Endodermal cell (in vitro differentiated cells): ENCODE data around the gene NUP42. TPM values are rescaled to one million over a fixed set of nuclear protein-coding genes. Genes with fewer than 3 reads are reported as not detected.

Source experiments
- DNase-seq: peaks from one replicate; pipeline ENCODE4 v3.0.0-alpha.2; 2017
- H3K27ac ChIP-seq: 2 replicates; pipeline ENCODE4 v1.5.1; 2013; ENCODE audit warnings: mild to moderate bottlenecking, low read depth, low read length, moderate library complexity
- H3K27me3 ChIP-seq: 2 replicates; pipeline ENCODE4 v1.6.1; 2013; ENCODE audit warnings: mild to moderate bottlenecking, low read length, moderate library complexity; ENCODE audit not compliant: insufficient read depth, control insufficient read depth, poor library complexity, severe bottlenecking
- H3K36me3 ChIP-seq: 2 replicates; pipeline ENCODE4 v1.7.0; 2013; ENCODE audit warnings: mild to moderate bottlenecking, low read length, moderate library complexity; ENCODE audit not compliant: control insufficient read depth, insufficient read depth
- H3K4me1 ChIP-seq: one replicate; pipeline ENCODE4 v1.7.0; 2013; ENCODE audit warnings: low read length; ENCODE audit not compliant: control insufficient read depth, insufficient read depth
- H3K4me3 ChIP-seq: 2 replicates; pipeline ENCODE4 v1.5.1; 2013; ENCODE audit warnings: mild to moderate bottlenecking, low read length, moderate library complexity
- H3K9ac ChIP-seq: 2 replicates; pipeline ENCODE4 v1.6.1; 2013; ENCODE audit warnings: mild to moderate bottlenecking, low read length, moderate library complexity; ENCODE audit not compliant: poor library complexity, severe bottlenecking; ENCODE audit errors: extremely low read depth
- H3K9me3 ChIP-seq: 2 replicates; pipeline ENCODE4 v1.6.1; 2013; ENCODE audit warnings: mild to moderate bottlenecking, low read length, moderate library complexity; ENCODE audit not compliant: control insufficient read depth
- H3K27ac Mint-ChIP-seq: 2 replicates; pipeline ENCODE4 v1.8.0; 2020; ENCODE audit warnings: mixed read lengths
- H3K27me3 Mint-ChIP-seq: 2 replicates; pipeline ENCODE4 v1.8.0; 2021; ENCODE audit warnings: mild to moderate bottlenecking, mixed read lengths; ENCODE audit not compliant: insufficient read depth
- H3K36me3 Mint-ChIP-seq: 2 replicates; pipeline ENCODE4 v1.8.0; 2020; ENCODE audit warnings: low read depth, mixed read lengths
- H3K4me1 Mint-ChIP-seq: 2 replicates; pipeline ENCODE4 v1.8.0; 2020; ENCODE audit warnings: mixed read lengths
- H3K4me3 Mint-ChIP-seq: 2 replicates; pipeline ENCODE4 v1.8.0; 2020; ENCODE audit warnings: mild to moderate bottlenecking, moderate library complexity, mixed read lengths
- H3K9me3 Mint-ChIP-seq: 2 replicates; pipeline ENCODE4 v1.8.0; 2020; ENCODE audit warnings: mild to moderate bottlenecking, mixed read lengths
- WGBS, 2 experiments: methylation state at CpG; one replicate each; pipeline versions ENCODE4 v1.1.5 to v1.1.7; 2013; ENCODE audit warnings: missing lambda C conversion rate in 2 of 2, mixed read lengths in 1 of 2; ENCODE audit not compliant: insufficient coverage in 1 of 2, insufficient read length in 1 of 2; 5-methylcytosine and 5-hydroxymethylcytosine counted together
- long read RNA-seq, 4 experiments: library from polyadenylated mRNA in 2 of 4; library from RNA in 1 of 4; library from capped mRNA in 1 of 4; stranded (forward) in 3 of 4; unstranded in 1 of 4; transcript quantifications; one replicate each; pipeline ENCODE4 v2.0.0, GENCODE V29; 2020 to 2021; ENCODE audit warnings: inconsistent platforms in 1 of 4
- polyA plus RNA-seq, 2 experiments: library from polyadenylated mRNA; stranded (reverse); fragments of 50-300 nt; gene quantifications; one replicate each; pipeline ENCODE4 v1.2.3, GENCODE V29; 2013
- total RNA-seq, 2 donors: library from RNA; stranded (reverse); fragmentation: NEBNext Ultra II Directional in 1 of 2; extraction: Animal tissue kit (Norgen Biotek cat#: 25700) in 1 of 2; gene quantifications; 2 replicates in 1 of 2; 3 replicates in 1 of 2; pipeline ENCODE4 v1.2.1, GENCODE V29; 2021
- TF ChIP-seq, protein P1 (sequence below): fragments of 200-600 bp; sonication (generic); conservative IDR thresholded peaks from 2 replicates; pipeline ENCODE4 v1.5.0; 2021; ENCODE audit warnings: antibody characterized with exemption, mild to moderate bottlenecking

NUP42 gene, protein sequence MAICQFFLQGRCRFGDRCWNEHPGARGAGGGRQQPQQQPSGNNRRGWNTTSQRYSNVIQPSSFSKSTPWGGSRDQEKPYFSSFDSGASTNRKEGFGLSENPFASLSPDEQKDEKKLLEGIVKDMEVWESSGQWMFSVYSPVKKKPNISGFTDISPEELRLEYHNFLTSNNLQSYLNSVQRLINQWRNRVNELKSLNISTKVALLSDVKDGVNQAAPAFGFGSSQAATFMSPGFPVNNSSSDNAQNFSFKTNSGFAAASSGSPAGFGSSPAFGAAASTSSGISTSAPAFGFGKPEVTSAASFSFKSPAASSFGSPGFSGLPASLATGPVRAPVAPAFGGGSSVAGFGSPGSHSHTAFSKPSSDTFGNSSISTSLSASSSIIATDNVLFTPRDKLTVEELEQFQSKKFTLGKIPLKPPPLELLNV
- total RNA-seq: 10 to 100 TPM; 26.3 to 31.3 TPM
- polyA plus RNA-seq (2013, experiment 1 of 2): 48.8 TPM
- 55.3 TPM for polyA plus RNA-seq (2013, experiment 2 of 2)
- long read RNA-seq, experiment 1, transcript NUPL2-201 (7 exons, 1,795 nt): major isoform, 10 of 28 reads
- long read RNA-seq, experiment 1, partial matches to known transcripts: 9 of 28 reads
- long read RNA-seq, experiment 1, other reads (novel, unspliced or antisense): 5 of 28 reads
- long read RNA-seq, experiment 2, transcript NUPL2-201 (7 exons, 1,795 nt): major isoform, 27 of 36 reads
- long read RNA-seq, experiment 2, partial matches to known transcripts: 1 of 36 reads
- long read RNA-seq, experiment 2, other reads (novel, unspliced or antisense): 4 of 36 reads
- long read RNA-seq, experiment 3, transcript NUPL2-201 (7 exons, 1,795 nt): major isoform, 77 of 92 reads
- long read RNA-seq, experiment 3, partial matches to known transcripts: 0 of 92 reads
- long read RNA-seq, experiment 3, other reads (novel, unspliced or antisense): 11 of 92 reads
- long read RNA-seq, experiment 4, transcript NUPL2-201 (7 exons, 1,795 nt): major isoform, 73 of 99 reads
- long read RNA-seq, experiment 4, partial matches to known transcripts: 11 of 99 reads
- long read RNA-seq, experiment 4, other reads (novel, unspliced or antisense): 11 of 99 reads

DNA sequence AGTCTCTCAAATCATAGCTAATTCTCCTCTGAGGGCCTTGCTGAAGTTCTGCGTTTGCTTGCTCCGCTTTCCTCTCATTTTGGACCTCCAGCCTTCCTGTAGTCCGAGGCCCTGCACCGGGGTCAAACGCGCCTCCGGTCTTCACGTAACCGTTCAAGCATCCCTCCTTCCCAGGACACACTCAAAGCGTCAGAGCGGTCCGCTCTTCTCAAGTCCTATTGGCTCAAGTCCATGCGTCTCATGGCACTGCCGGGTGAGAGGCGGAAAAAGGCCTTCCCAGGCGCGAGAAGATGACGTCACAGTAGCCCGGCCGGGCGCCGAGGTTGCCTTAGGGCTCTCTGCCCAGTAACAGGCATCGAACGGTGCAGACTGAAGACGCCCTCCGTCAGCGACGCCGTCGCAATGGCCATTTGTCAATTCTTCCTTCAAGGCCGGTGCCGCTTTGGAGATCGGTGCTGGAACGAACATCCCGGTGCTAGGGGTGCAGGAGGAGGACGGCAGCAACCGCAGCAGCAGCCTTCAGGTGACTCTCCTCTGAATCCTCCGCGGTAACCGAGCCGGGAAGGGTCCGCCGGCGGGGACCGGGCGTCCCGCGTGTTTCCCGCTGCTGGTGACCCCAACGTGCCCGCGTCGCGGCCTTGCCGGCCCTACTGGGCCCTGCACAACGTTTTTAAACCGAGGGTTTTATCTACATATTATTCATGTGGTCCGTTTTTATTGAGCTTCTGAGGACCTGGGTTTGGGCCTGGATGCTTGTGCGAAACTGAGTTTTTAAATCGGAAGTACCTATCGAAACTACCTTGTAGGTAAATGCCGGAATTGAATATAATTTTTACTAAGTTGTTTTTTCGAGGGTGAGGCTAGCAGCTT lies at the start of gene NUP42:
NUP42 (plus strand) TSS at position 365 of the 870 bp plus-strand sequence; CDS start at position 403, 38 bp downstream.
- peaks cover 12% of the 10 kb centered on the region for H3K36me3 Mint-ChIP-seq
- peaks cover 12% of the 10 kb centered on the region for H3K27me3 Mint-ChIP-seq
- Histone ChIP-seq H3K4me3 (peak within 1 kb of the TSS; percentile 96), H3K27ac (peak within 1 kb of the TSS; percentile 84), H3K9me3 (no peaks in the 10 kb centered on the region), H3K36me3 (peaks cover 25% of the 10 kb centered on the region), H3K4me1 (no peaks in the 10 kb centered on the region), H3K9ac (peak within 1 kb of the TSS; percentile 93), H3K27me3 (peaks cover 13% of the 10 kb centered on the region)
- peak within 1 kb of the TSS; percentile 72 for H3K4me3 Mint-ChIP-seq
- H3K9me3 Mint-ChIP-seq: no peaks in the 10 kb centered on the region
- H3K4me1 Mint-ChIP-seq: peaks cover 4% of the 10 kb centered on the region
- H3K27ac Mint-ChIP-seq: peak within 1 kb of the TSS; percentile 99
- DNase-seq: peak; percentile 99
- WGBS, 2 experiments: 0 to 2% methylated on average over 27 to 63 of the region's 63 CpGs
- TF ChIP-seq, protein P1, sequence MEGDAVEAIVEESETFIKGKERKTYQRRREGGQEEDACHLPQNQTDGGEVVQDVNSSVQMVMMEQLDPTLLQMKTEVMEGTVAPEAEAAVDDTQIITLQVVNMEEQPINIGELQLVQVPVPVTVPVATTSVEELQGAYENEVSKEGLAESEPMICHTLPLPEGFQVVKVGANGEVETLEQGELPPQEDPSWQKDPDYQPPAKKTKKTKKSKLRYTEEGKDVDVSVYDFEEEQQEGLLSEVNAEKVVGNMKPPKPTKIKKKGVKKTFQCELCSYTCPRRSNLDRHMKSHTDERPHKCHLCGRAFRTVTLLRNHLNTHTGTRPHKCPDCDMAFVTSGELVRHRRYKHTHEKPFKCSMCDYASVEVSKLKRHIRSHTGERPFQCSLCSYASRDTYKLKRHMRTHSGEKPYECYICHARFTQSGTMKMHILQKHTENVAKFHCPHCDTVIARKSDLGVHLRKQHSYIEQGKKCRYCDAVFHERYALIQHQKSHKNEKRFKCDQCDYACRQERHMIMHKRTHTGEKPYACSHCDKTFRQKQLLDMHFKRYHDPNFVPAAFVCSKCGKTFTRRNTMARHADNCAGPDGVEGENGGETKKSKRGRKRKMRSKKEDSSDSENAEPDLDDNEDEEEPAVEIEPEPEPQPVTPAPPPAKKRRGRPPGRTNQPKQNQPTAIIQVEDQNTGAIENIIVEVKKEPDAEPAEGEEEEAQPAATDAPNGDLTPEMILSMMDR: no peak

DNA sequence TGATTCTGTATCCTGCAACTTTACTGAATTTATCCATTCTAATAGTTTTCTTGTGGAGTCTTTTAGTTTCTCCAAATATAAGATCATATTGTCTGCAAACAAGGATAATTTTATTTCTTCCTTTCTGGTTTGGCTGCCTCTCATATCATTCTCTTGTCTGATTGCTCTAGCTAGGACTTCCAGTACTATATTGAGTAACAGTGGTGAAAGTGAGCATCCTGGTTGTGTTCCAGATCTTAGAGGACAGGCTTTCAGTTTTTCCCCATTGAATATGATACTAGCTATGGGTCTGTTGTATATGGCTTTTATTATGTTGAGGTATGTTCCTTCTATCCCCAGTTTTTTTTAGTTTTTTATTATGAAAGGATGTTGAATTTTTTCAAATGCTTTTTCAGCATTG lies 48.1 kb upstream of the NUP42 start:
- Mint-ChIP-seq H3K4me3 (no peak overlapping the region), H3K4me1 (peaks cover 4% of the 10 kb centered on the region), H3K36me3 (peaks cover 18% of the 10 kb centered on the region), H3K9me3 (peaks cover 6% of the 10 kb centered on the region), H3K27ac (no peak overlapping the region), H3K27me3 (no peaks in the 10 kb centered on the region)
- peaks cover 5% of the 10 kb centered on the region for H3K9me3 ChIP-seq
- H3K4me1 ChIP-seq: no peaks in the 10 kb centered on the region
- H3K9ac ChIP-seq: no peak overlapping the region
- TF ChIP-seq, protein P1: no peak
- peaks cover 8% of the 10 kb centered on the region for H3K36me3 ChIP-seq
- H3K27ac ChIP-seq: no peak overlapping the region
- H3K27me3 ChIP-seq: no peaks in the 10 kb centered on the region
- DNase-seq: no peak
- H3K4me3 ChIP-seq: no peak overlapping the region

DNA sequence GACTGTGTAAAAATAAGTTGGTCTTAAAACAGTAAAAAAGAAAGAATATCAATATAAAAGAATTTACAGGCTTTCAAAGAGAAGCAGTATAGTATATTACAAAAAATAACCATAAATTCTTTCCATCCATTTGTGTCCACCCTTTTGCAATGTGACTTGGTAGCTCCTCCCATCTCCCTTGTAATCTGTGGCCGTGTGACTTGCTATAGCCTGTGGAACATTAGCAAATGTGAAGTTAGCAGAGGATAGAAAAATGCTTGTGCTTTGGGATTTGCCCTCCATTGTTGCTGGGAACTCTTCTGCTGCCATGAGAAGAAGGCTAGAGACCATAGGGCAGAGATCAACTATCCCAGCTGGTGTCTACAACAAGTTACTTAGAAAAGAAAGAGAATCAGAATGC lies 46.1 kb upstream of the NUP42 start:
- H3K4me1 ChIP-seq: no peaks in the 10 kb centered on the region
- 83 to 100% methylated on average over 1 of the region's 1 CpG for WGBS, 2 experiments
- H3K27ac Mint-ChIP-seq: no peak overlapping the region

More for the DNA sequence above, 46.1 kb upstream of the NUP42 start:
- Mint-ChIP-seq H3K4me1 (peaks cover 4% of the 10 kb centered on the region), H3K36me3 (peaks cover 13% of the 10 kb centered on the region), H3K27me3 (no peaks in the 10 kb centered on the region), H3K4me3 (no peak overlapping the region), H3K9me3 (peaks cover 6% of the 10 kb centered on the region)
- Histone ChIP-seq H3K27me3 (no peaks in the 10 kb centered on the region), H3K9ac (no peak overlapping the region), H3K27ac (no peak overlapping the region), H3K36me3 (no peaks in the 10 kb centered on the region), H3K9me3 (peaks cover 5% of the 10 kb centered on the region), H3K4me3 (no peak overlapping the region)
- DNase-seq: no peak
- TF ChIP-seq, protein P1: no peak
